BE2C (cell line): ENCODE results near the gene OLFM1.

Experiments used
- DNase-seq: peaks from one replicate; pipeline ENCODE4 v3.0.0-alpha.2; 2020
- H3K27me3 ChIP-seq: fragments of 250-450 bp; sonication (Bioruptor Pico); 2 replicates; pipeline ENCODE4 v1.5.1; 2020; ENCODE audit warnings: mild to moderate bottlenecking
- H3K36me3 ChIP-seq: fragments of 250-450 bp; sonication (Bioruptor Pico); 2 replicates; pipeline ENCODE4 v1.5.1; 2020; ENCODE audit warnings: mild to moderate bottlenecking
- H3K4me1 ChIP-seq: fragments of 250-450 bp; sonication (Bioruptor Pico); 2 replicates; pipeline ENCODE4 v1.5.1; 2020
- H3K4me3 ChIP-seq: 2 replicates; pipeline ENCODE4 v1.5.1; 2011; ENCODE audit warnings: low read depth, low read length
- H3K9me3 ChIP-seq: fragments of 250-450 bp; sonication (Bioruptor Pico); 2 replicates; pipeline ENCODE4 v1.5.1; 2020
- TF ChIP-seq, protein P1 (sequence below): IDR thresholded peaks from 2 replicates; pipeline ENCODE4 v1.5.1; 2012; ENCODE audit warnings: mild to moderate bottlenecking, low read depth, low read length

OLFM1 gene

GRCh38 chr9:135078361-135078821 is 9.1 kb upstream of the OLFM1 start:
- peaks cover 5% of the 10 kb centered on the region; the same call in 1 of the 2 replicates for H3K4me1 ChIP-seq
- TF ChIP-seq, protein P1, sequence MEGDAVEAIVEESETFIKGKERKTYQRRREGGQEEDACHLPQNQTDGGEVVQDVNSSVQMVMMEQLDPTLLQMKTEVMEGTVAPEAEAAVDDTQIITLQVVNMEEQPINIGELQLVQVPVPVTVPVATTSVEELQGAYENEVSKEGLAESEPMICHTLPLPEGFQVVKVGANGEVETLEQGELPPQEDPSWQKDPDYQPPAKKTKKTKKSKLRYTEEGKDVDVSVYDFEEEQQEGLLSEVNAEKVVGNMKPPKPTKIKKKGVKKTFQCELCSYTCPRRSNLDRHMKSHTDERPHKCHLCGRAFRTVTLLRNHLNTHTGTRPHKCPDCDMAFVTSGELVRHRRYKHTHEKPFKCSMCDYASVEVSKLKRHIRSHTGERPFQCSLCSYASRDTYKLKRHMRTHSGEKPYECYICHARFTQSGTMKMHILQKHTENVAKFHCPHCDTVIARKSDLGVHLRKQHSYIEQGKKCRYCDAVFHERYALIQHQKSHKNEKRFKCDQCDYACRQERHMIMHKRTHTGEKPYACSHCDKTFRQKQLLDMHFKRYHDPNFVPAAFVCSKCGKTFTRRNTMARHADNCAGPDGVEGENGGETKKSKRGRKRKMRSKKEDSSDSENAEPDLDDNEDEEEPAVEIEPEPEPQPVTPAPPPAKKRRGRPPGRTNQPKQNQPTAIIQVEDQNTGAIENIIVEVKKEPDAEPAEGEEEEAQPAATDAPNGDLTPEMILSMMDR = no peak
- DNase-seq = no peak
- H3K9me3 ChIP-seq = no peaks in the 10 kb centered on the region
- H3K27me3 ChIP-seq = no peaks in the 10 kb centered on the region
- H3K36me3 ChIP-seq = peaks cover 4% of the 10 kb centered on the region
- H3K4me3 ChIP-seq = no peak overlapping the region

GRCh38 chr9:135079018-135079417 is 8.4 kb upstream of the OLFM1 start:
- peaks cover 5% of the 10 kb centered on the region; the same call in 1 of the 2 replicates for H3K4me1 ChIP-seq
- no peak for DNase-seq

DNA sequence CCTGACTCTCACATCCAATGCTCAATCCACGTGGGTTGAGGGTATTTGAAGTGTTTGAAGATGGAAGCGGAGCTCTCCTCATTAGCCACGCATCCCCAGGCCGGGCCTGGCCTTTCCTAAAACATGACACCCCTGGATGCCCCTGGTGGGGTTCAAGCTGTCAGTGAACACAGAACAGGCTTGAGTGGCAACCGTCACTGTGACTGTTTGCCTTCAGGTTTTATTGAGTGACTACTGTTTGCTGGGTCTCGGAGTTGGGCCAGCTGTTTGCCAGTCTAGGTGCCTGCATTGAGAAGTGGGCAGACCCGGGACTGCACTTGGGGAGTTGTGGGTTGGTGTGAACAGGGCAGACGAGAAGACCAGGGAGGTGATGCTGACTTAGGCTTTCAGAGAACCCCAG is 7.8 kb upstream of the OLFM1 start:
- DNase-seq = no peak
- TF ChIP-seq, protein P1 = no peak
- no peak overlapping the region for H3K4me3 ChIP-seq
- H3K27me3 ChIP-seq = no peaks in the 10 kb centered on the region
- H3K9me3 ChIP-seq = no peaks in the 10 kb centered on the region
- peaks cover 5% of the 10 kb centered on the region; the same call in 1 of the 2 replicates for H3K4me1 ChIP-seq
- H3K36me3 ChIP-seq = peaks cover 4% of the 10 kb centered on the region

More at GRCh38 chr9:135079018-135079417, 8.4 kb upstream of the OLFM1 start:
- H3K9me3 ChIP-seq = no peaks in the 10 kb centered on the region
- H3K4me3 ChIP-seq = no peak overlapping the region
- H3K27me3 ChIP-seq = no peaks in the 10 kb centered on the region
- peaks cover 4% of the 10 kb centered on the region for H3K36me3 ChIP-seq
- TF ChIP-seq, protein P1 = no peak

DNA sequence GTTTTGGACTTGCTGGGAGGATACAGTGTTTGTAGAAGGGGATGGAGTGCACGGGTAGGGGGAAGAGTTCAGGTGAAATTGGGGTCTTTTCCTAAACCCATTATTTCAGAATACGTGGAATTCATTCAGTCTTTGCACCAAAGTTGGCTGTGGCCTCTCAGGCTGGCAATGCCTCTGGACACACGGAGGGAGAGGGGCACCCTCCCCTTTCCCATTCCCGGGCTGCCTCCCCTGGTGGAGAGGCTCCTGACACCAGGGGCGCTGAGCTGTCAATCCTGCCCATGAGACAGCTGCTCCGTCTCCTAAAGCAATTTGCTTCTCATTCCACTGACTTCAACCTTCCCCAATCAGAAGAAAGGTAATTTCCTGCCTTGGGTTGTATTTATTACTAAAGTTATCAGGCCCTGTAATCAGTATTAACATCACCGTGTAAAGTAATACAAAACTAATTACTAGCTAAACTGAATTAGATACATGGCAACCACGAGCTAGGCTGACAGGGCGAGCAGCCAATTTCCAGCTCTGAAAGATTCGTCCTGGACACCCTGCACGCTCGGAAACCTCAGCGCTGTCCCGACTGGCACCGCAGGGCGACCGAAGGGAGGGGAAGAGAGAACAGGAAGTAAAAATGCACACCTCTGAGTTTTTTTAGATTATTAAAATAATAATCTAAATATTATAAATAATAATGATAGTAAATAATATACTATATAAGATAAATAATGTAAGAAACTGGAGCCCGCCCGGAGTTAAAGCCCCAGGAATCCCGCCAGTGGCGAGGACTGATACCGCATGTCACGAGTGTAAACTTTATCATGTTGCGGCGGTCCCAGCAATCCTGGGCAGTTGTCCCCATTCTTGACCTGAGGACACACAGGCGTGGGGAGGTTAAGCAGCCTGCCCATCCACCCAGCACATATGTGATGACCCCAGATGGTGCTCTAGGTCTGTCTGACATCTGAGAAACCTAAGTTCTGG is 6.9 kb upstream of the OLFM1 start:
- H3K4me1 ChIP-seq = peaks cover 5% of the 10 kb centered on the region
- H3K27me3 ChIP-seq = no peaks in the 10 kb centered on the region
- no peaks in the 10 kb centered on the region for H3K9me3 ChIP-seq
- no peak for DNase-seq
- H3K36me3 ChIP-seq = peaks cover 4% of the 10 kb centered on the region
- no peak overlapping the region for H3K4me3 ChIP-seq
- TF ChIP-seq, protein P1 = no peak

- DNase-seq = no peak
- Histone ChIP-seq H3K36me3 (peaks cover 4% of the 10 kb centered on the region), H3K9me3 (no peaks in the 10 kb centered on the region), H3K27me3 (no peaks in the 10 kb centered on the region), H3K4me3 (no peak overlapping the region), H3K4me1 (peaks cover 9% of the 10 kb centered on the region)
- TF ChIP-seq, protein P1 = no peak
These were observed 6.2 kb upstream of the OLFM1 start for GRCh38 chr9:135081264-135081660.

DNA sequence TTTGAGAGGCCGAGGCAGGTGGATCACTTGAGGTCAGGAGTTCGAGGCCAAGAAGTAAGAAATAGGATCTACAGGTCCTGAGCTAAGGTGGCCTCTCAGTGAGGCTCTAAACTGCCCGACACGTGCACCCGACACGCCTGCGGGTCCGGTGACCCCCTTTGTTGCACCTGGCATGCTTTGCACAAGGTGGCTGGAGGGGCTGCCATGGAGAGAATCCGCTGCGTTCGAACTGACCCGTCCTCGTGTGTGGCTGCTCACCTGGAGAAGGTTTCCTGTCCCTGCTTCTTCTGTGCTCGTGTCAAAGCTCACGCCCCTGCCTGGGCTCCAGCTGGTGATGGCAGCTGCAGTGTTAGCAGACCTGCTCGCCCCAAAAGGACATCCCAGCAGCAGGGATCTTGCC is 5.7 kb upstream of the OLFM1 start:
- H3K4me1 ChIP-seq = peaks cover 9% of the 10 kb centered on the region
- no peaks in the 10 kb centered on the region for H3K9me3 ChIP-seq
- H3K4me3 ChIP-seq = no peak overlapping the region
- no peak for DNase-seq
- H3K27me3 ChIP-seq = no peaks in the 10 kb centered on the region
- TF ChIP-seq, protein P1 = no peak
- peaks cover 4% of the 10 kb centered on the region for H3K36me3 ChIP-seq
